ENCODE measurements around the gene DOCK3. TPM values are rescaled to one million over a fixed set of nuclear protein-coding genes. Genes with fewer than 3 reads are reported as not detected.
A peak's percentile ranks its signal among the peaks of the same experiment; 100 is the strongest.

Gene DOCK3
- total and polyA plus RNA-seq, 2 donors (not counting 3 experiments of a cell fraction or from before 2014, with no cell fraction given): 0.08 to 0.13 TPM

- Histone ChIP-seq H3K36me3 (ENCODE audit: control insufficient read depth in 2 of 2, extremely low read depth in 1 of 2, insufficient read depth in 2 of 2, low read length in 2 of 2) (peaks cover 26 to 40% of the 10 kb centered on the region in 2 experiments), H3K9me3 (replicated peaks; ENCODE audit: control insufficient read depth, insufficient read depth, low read length) (no peaks in the 10 kb centered on the region), H3K79me2 (ENCODE audit: control insufficient read depth, insufficient read depth, low read length) (peaks cover 71% of the 10 kb centered on the region), H3K4me3 (replicated peaks in 1 of 3; ENCODE audit: insufficient read depth in 1 of 3, low read depth in 1 of 3, low read length in 3 of 3) (peak overlapping the region in 2 of 3 experiments; percentile 36 to 77), H3K27ac (ENCODE audit: insufficient read depth, low read depth, low read length) (peak overlapping the region; percentile 50), H3K4me2 (ENCODE audit: insufficient read depth, low read length) (peak overlapping the region; percentile 22), H2AFZ (ENCODE audit: low read depth, low read length) (no peak overlapping the region), H3K27me3 (ENCODE audit: control insufficient read depth in 2 of 2, insufficient read depth in 2 of 2, low read length in 2 of 2) (no peaks in the 10 kb centered on the region), H4K20me1 (replicated peaks; ENCODE audit: control insufficient read depth, extremely low read depth, insufficient read depth, low read length) (no peaks in the 10 kb centered on the region), H3K4me1 (ENCODE audit: control insufficient read depth, extremely low read depth, insufficient read depth, low read length) (peaks cover 42% of the 10 kb centered on the region), H3K9ac (replicated peaks; ENCODE audit: extremely low read depth, insufficient read depth, low read length) (peak overlapping the region; percentile 88), H3K9me1 (replicated peaks; ENCODE audit: control insufficient read depth, extremely low read depth, insufficient read depth, low read length) (no peaks in the 10 kb centered on the region)
- POLR2A ChIA-PET: no interaction called here
- dilution Hi-C loops (cut with MboI; ENCODE audit: extremely low pct_ligation_motif_present, low sequenced_read_pairs): no loop called here
- TF ChIP-seq EZH2 (IDR thresholded peaks at IDR 0.05; ENCODE audit: borderline replicate concordance, low read depth, low read length, severe bottlenecking) (no peak), POLR2AphosphoS5 (IDR thresholded peaks at IDR 0.05; ENCODE audit: insufficient read depth, low read depth, low read length) (no peak), MYC (IDR thresholded peaks at IDR 0.05; ENCODE audit: low read depth, low read length) (no peak), MAX (IDR thresholded peaks at IDR 0.05; ENCODE audit: insufficient read depth, insufficient read length) (no peak), POLR2A (IDR thresholded peaks at IDR 0.05; ENCODE audit: low read depth, low read length) (no peak), GATA2 (IDR thresholded peaks at IDR 0.05; ENCODE audit: insufficient read depth, insufficient read length, low read depth, low read length) (no peak), FOS (IDR thresholded peaks at IDR 0.05; ENCODE audit: borderline replicate concordance, insufficient read depth, low read length) (no peak), JUN (IDR thresholded peaks at IDR 0.05; ENCODE audit: borderline replicate concordance, insufficient read depth, insufficient read length, low read depth) (no peak), CTCF (IDR thresholded peaks at IDR 0.05; ENCODE audit: extremely low read depth in 1 of 2, insufficient read depth in 1 of 2, low read depth in 1 of 2, low read length in 2 of 2) (no peak)
- intact Hi-C loops (cut with micrococcal nuclease): loop anchor here (5.0 kb wide), 1 partner anchor 1035 kb away; the partner anchor contains the start of gene TMEM115
- FAIRE-seq: no peak
- CTCF ChIA-PET: interaction anchor here (0.7 kb wide), 1 partner anchor 74 kb away, joined by 3 read pairs; no protein-coding TSS in a partner anchor
- BruUV-seq (replicated peaks): TSS peak; percentile 17
- no peak for DNase-seq (ENCODE audit: low read depth, low spot score)
Measured at GRCh38 chr3:51392355-51393133, 717.8 kb downstream of the DOCK3 start.

Data from endothelial cell of umbilical vein (primary cell).